Testis (tissue), 3 donors: ENCODE data around the gene PSME1. TPM values are rescaled to one million over a fixed set of nuclear protein-coding genes. Genes with fewer than 3 reads are reported as not detected.
"Not testable (repeated sequence)": the region's sequence is repeated elsewhere in the genome, so short reads cannot be mapped to it uniquely, and the experiment has no call there.

ENCODE experiments used
- DNase-seq: peaks from one replicate; pipeline ENCODE4 v3.0.0-alpha.2; 2019
- H3K27ac ChIP-seq, 2 donors: fragments of 200-600 bp; sonication (generic); one replicate each; pipeline ENCODE4 v1.5.1; 2019
- H3K27me3 ChIP-seq: fragments of 200-600 bp; sonication (generic); one replicate; pipeline ENCODE4 v1.5.1; 2019
- H3K36me3 ChIP-seq: fragments of 200-600 bp; sonication (generic); one replicate; pipeline ENCODE4 v1.5.1; 2017; ENCODE audit warnings: low read depth; ENCODE audit errors: missing control alignments
- H3K4me1 ChIP-seq: fragments of 200-600 bp; sonication (generic); one replicate; pipeline ENCODE4 v1.5.1; 2019
- H3K4me3 ChIP-seq, 2 donors: fragments of 200-600 bp; sonication (generic); one replicate each; pipeline ENCODE4 v1.5.1; 2017 to 2019
- H3K9me3 ChIP-seq: fragments of 200-600 bp; sonication (generic); one replicate; pipeline ENCODE4 v1.5.1; 2017
- POLR2A ChIP-seq: fragments of 450-650 bp; IDR thresholded peaks from one replicate; pipeline ENCODE4 v1.6.1; 2017; ENCODE audit warnings: antibody characterized with exemption, mild to moderate bottlenecking, moderate library complexity
- WGBS, 2 donors: methylation state at CpG; one replicate each; pipeline ENCODE4 v1.1.5; 2018; 5-methylcytosine and 5-hydroxymethylcytosine counted together
- intact Hi-C: fragments of 100-400 bp; cut with DNase I; formaldehyde crosslinking; loops from one replicate; pipeline ENCODE4 v1.15.1; 2023; ENCODE audit warnings: low total_unique reads
- polyA plus RNA-seq: library from polyadenylated mRNA; stranded (reverse); fragments of 350-450 nt; fragmentation: Illumina TruSeq; extraction: RNeasy Lipid Tissue Mini Kit (QIAGEN cat#74804); gene quantifications from one replicate; pipeline ENCODE4 v1.2.3, GENCODE V29; 2014; ENCODE audit warnings: low read depth, low replicate concordance; ENCODE audit not compliant: insufficient read depth
- total RNA-seq, 2 donors: library from RNA; depleted of rRNA; stranded (reverse); fragments of >200 nt; gene quantifications; one replicate each; pipeline ENCODE4 v1.2.3, GENCODE V29; 2016
- TF ChIP-seq, protein P1 (sequence below), 3 experiments: fragments of 450-650 bp in 2 of 3; fragments of 200-600 bp in 1 of 3; sonication (generic) in 1 of 3; IDR thresholded peaks; one replicate each; pipeline ENCODE4 v1.5.1; 2016 to 2019; ENCODE audit warnings: antibody characterized with exemption in 3 of 3, mild to moderate bottlenecking in 2 of 3, moderate library complexity in 1 of 3

Gene PSME1
- total and polyA plus RNA-seq, 3 donors from 2014 or later: 43.3 to 101 (median 63.9) TPM

DNA sequence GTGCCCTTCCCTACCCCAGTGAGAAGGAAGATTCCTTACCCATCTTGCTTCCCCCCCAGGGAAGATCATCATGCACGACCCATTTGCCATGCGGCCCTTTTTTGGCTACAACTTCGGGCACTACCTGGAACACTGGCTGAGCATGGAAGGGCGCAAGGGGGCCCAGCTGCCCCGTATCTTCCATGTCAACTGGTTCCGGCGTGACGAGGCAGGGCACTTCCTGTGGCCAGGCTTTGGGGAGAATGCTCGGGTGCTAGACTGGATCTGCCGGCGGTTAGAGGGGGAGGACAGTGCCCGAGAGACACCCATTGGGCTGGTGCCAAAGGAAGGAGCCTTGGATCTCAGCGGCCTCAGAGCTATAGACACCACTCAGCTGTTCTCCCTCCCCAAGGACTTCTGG is 32.5 kb upstream of the PSME1 start:
- no peaks in the 10 kb centered on the region for H3K4me1 ChIP-seq
- no peak overlapping the region for H3K27ac ChIP-seq
- DNase-seq: no peak
- no peaks in the 10 kb centered on the region for H3K27me3 ChIP-seq
- TF ChIP-seq, protein P1, sequence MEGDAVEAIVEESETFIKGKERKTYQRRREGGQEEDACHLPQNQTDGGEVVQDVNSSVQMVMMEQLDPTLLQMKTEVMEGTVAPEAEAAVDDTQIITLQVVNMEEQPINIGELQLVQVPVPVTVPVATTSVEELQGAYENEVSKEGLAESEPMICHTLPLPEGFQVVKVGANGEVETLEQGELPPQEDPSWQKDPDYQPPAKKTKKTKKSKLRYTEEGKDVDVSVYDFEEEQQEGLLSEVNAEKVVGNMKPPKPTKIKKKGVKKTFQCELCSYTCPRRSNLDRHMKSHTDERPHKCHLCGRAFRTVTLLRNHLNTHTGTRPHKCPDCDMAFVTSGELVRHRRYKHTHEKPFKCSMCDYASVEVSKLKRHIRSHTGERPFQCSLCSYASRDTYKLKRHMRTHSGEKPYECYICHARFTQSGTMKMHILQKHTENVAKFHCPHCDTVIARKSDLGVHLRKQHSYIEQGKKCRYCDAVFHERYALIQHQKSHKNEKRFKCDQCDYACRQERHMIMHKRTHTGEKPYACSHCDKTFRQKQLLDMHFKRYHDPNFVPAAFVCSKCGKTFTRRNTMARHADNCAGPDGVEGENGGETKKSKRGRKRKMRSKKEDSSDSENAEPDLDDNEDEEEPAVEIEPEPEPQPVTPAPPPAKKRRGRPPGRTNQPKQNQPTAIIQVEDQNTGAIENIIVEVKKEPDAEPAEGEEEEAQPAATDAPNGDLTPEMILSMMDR (IDR thresholded peaks at IDR 0.05): no peak
- no peak for TF ChIP-seq POLR2A
- no peak overlapping the region for H3K4me3 ChIP-seq
- H3K36me3 ChIP-seq: no peaks in the 10 kb centered on the region
- H3K9me3 ChIP-seq: no peaks in the 10 kb centered on the region
- intact Hi-C loops: no loop called here
- WGBS, 2 donors: 94 to 97% methylated on average over 7 to 13 of the region's 13 CpGs

DNA sequence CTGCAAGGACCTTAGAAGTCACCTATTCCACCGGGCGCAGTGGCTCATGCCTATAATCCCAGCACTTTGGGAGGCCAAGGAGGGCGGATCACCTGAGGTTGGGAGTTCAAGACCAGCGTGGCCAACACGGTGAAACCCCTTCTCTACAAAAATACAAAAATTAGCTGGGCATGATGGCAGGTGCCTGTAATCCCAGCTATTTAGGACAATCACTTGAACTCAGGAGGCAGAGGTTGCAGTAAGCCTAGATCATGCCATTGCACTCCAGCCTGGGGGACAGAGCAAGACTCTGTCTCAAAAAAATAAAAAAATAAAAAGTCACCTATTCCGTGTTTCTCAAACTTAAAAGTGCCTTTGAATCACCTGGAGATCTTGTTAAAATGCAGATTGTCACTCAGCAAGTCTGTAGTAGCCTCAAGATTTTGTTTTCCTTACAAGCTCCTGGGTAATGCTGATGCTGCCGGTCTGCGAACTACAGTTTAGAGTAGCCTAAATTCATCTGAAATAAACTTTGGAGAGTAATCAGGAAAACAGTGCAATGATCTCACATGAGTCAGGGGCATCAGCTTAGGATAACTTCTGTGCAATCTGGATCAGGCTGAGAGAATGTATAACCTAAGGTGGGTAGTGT is 30.3 kb upstream of the PSME1 start:
- H3K4me3 ChIP-seq, H3K36me3 ChIP-seq, H3K27ac ChIP-seq, intact Hi-C loops, DNase-seq, H3K4me1 ChIP-seq, H3K9me3 ChIP-seq, H3K27me3 ChIP-seq: not testable (repeated sequence)
- 94 to 96% methylated on average over 8 of the region's 8 CpGs for WGBS, 2 donors

DNA sequence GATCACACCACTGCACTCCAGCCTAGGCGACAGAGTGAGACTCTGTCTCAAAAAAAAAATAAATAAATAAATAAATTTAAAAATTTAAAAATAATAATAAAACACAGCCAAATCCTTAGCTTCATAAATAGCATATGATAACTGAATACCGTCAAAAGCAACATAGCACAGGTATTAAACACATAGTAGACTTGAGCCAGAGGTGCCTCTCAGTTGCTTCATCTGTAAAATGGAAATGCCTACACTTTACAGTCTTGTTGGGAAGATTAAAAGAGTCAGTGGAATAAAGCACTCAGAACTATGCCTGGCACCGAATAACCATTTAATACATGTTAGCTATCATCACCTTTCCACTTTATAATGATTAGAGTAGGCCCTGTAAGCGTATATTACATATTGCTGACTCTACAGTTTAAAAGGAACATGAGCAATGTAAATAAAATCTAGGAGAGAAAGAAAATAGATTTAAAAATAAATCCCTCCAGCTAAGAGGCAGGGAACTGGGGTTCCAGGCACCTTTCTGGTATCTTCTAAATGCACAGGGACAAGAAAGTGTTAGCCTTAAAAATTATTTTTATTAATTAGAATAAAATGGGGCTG is 29.2 kb upstream of the PSME1 start:
- intact Hi-C loops: no loop called here
- 89 to 94% methylated on average over 4 of the region's 4 CpGs for WGBS, 2 donors

DNA sequence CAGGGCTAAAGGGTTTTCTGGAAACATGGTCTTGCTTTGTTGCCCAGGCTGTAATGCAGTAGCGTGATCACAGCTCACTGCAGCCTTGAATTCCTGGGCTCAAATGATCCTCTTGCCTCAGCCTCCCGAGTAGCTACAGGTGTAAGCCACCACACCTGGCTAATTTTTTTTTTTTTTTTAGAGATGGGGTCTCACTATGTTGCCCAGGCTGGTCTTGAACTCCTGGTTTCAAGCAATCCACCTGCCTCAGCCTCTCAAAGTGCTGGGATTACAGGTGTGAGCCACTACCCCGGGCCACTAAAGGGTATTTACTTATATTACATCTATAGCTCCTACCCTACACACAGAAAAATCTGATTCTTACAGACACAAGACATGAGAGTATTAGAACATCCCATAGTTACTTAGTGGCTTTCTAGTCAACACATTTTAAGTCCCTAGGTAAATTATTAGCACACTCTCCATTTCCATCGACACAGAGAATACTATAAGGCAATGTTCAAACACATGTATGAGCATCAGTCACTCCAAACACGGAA is 27.6 kb upstream of the PSME1 start:
- Histone ChIP-seq H3K27ac (no peak overlapping the region), H3K36me3 (no peaks in the 10 kb centered on the region), H3K4me3 (no peak overlapping the region), H3K9me3 (no peaks in the 10 kb centered on the region), H3K4me1 (no peaks in the 10 kb centered on the region), H3K27me3 (no peaks in the 10 kb centered on the region)
- WGBS, 2 donors: 52 to 59% methylated on average over 5 of the region's 5 CpGs
- intact Hi-C loops: no loop called here
- DNase-seq: no peak
- no peak for TF ChIP-seq POLR2A
- TF ChIP-seq, protein P1 (IDR thresholded peaks at IDR 0.05): no peak

More for the DNA sequence above, 29.2 kb upstream of the PSME1 start:
- Histone ChIP-seq H3K4me1 (no peaks in the 10 kb centered on the region), H3K27me3 (no peaks in the 10 kb centered on the region), H3K4me3 (no peak overlapping the region), H3K36me3 (no peaks in the 10 kb centered on the region), H3K9me3 (no peaks in the 10 kb centered on the region), H3K27ac (no peak overlapping the region)
- TF ChIP-seq POLR2A: no peak
- TF ChIP-seq, protein P1 (IDR thresholded peaks at IDR 0.05): no peak
- DNase-seq: no peak

DNA sequence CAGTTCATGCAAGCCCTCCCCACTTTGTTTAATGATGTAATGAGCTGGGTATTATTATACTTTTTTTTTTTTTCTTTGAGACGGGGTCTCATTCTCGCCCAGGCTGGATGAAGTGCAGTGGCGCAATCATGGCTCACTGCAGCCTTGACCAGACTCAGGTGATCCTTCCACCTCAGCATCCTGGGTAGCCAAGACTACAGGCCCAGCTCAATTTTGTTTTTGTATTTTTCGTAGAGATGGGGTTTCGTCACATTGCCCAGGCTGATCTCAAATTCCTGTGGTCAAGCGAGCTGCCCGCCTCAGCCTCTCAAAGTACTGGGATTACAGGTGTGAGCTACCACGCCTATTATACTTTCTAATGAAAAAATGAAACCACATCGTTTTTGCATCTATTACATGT is 25.9 kb upstream of the PSME1 start:
- Histone ChIP-seq H3K27ac (no peak overlapping the region), H3K4me1 (no peaks in the 10 kb centered on the region), H3K36me3 (no peaks in the 10 kb centered on the region), H3K4me3 (no peak overlapping the region), H3K9me3 (no peaks in the 10 kb centered on the region), H3K27me3 (no peaks in the 10 kb centered on the region)
- TF ChIP-seq, protein P1 (IDR thresholded peaks at IDR 0.05): no peak
- TF ChIP-seq POLR2A: no peak
- intact Hi-C loops: no loop called here
- no peak for DNase-seq
- WGBS, 2 donors: 89 to 92% methylated on average over 9 of the region's 9 CpGs
